Neuronal stem cell (in vitro differentiated cells): ENCODE results near the gene LRMDA.
A peak's percentile ranks its signal among the peaks of the same experiment; 100 is the strongest.

Experiments used
- DNase-seq: peaks from one replicate; pipeline ENCODE4 v3.0.0-alpha.2; 2013; ENCODE audit warnings: low spot score
- H2AFZ ChIP-seq: one replicate; pipeline ENCODE4 v1.6.1; 2013; ENCODE audit warnings: mild to moderate bottlenecking, low read length, inconsistent platforms
- H2AK5ac ChIP-seq: 2 replicates; pipeline ENCODE4 v1.6.1; 2013; ENCODE audit warnings: low read depth, mild to moderate bottlenecking, inconsistent platforms, low read length, moderate library complexity, mixed read lengths
- H2BK120ac ChIP-seq: 2 replicates; pipeline ENCODE4 v1.6.1; 2013; ENCODE audit warnings: low read depth, mild to moderate bottlenecking, inconsistent platforms, low read length, moderate library complexity, mixed read lengths
- H2BK12ac ChIP-seq: one replicate; pipeline ENCODE4 v1.6.1; 2013; ENCODE audit warnings: low read length, inconsistent platforms
- H2BK15ac ChIP-seq: 2 replicates; pipeline ENCODE4 v1.6.1; 2013; ENCODE audit warnings: mild to moderate bottlenecking, low read length, inconsistent platforms, mixed read lengths
- H2BK5ac ChIP-seq: one replicate; pipeline ENCODE4 v1.6.1; 2013; ENCODE audit warnings: inconsistent platforms, mild to moderate bottlenecking, low read length, moderate library complexity
- H3K14ac ChIP-seq: one replicate; pipeline ENCODE4 v1.6.1; 2013; ENCODE audit warnings: low read length, inconsistent platforms
- H3K18ac ChIP-seq: 2 replicates; pipeline ENCODE4 v1.6.1; 2013; ENCODE audit warnings: low read length, inconsistent platforms
- H3K23ac ChIP-seq: 2 replicates; pipeline ENCODE4 v1.6.1; 2013; ENCODE audit warnings: low read depth, mild to moderate bottlenecking, mixed read lengths, low read length, inconsistent platforms; ENCODE audit not compliant: poor library complexity
- H3K27ac ChIP-seq: replicated peaks from 3 replicates; pipeline ENCODE4 v1.5.1; 2013; ENCODE audit warnings: low read length, inconsistent platforms
- H3K27me3 ChIP-seq, 3 experiments: 2 replicates each; pipeline ENCODE4 v1.6.1; 2013; ENCODE audit warnings: low read length in 3 of 3, mild to moderate bottlenecking in 2 of 3, inconsistent platforms in 1 of 3, low read depth in 1 of 3, mixed read lengths in 1 of 3, moderate library complexity in 1 of 3; ENCODE audit not compliant: control insufficient read depth in 3 of 3, insufficient read depth in 3 of 3
- H3K36me3 ChIP-seq, 2 donors: replicated peaks in 1 of 2; 2 replicates each; pipeline ENCODE4 v1.6.1; 2013; ENCODE audit warnings: low read length in 2 of 2; ENCODE audit not compliant: control insufficient read depth in 2 of 2, insufficient read depth in 2 of 2
- H3K4ac ChIP-seq: 2 replicates; pipeline ENCODE4 v1.6.1; 2013; ENCODE audit warnings: inconsistent platforms, mild to moderate bottlenecking, low read length, moderate library complexity
- H3K4me1 ChIP-seq, 2 donors: 1 replicate in 1 of 2; 2 replicates in 1 of 2; pipeline ENCODE4 v1.6.1; 2013; ENCODE audit warnings: low read length in 2 of 2, low read depth in 1 of 2; ENCODE audit not compliant: control insufficient read depth in 2 of 2, insufficient read depth in 1 of 2
- H3K4me2 ChIP-seq: one replicate; pipeline ENCODE4 v1.6.1; 2013; ENCODE audit warnings: mild to moderate bottlenecking, low read length, inconsistent platforms; ENCODE audit not compliant: insufficient read depth, poor library complexity, severe bottlenecking
- H3K4me3 ChIP-seq, 2 donors: 2 replicates each; pipeline ENCODE4 v1.5.1; 2013; ENCODE audit warnings: low read length in 2 of 2, mild to moderate bottlenecking in 2 of 2, inconsistent platforms in 1 of 2, moderate library complexity in 1 of 2
- H3K79me1 ChIP-seq: one replicate; pipeline ENCODE4 v1.6.1; 2013; ENCODE audit warnings: low read depth, mild to moderate bottlenecking, inconsistent platforms, low read length, moderate library complexity
- H3K9ac ChIP-seq: one replicate; pipeline ENCODE4 v1.6.1; 2013; ENCODE audit warnings: mild to moderate bottlenecking, low read depth, low read length, inconsistent platforms; ENCODE audit not compliant: poor library complexity
- H3K9me3 ChIP-seq, 2 donors: replicated peaks in 1 of 2; 2 replicates each; pipeline versions ENCODE3 to v1.6.1; 2013; ENCODE audit warnings: low read length in 2 of 2, mild to moderate bottlenecking in 2 of 2, inconsistent platforms in 1 of 2, low read depth in 1 of 2, mixed read lengths in 1 of 2, moderate library complexity in 1 of 2; ENCODE audit not compliant: control insufficient read depth in 2 of 2, insufficient read depth in 1 of 2
- H4K8ac ChIP-seq: one replicate; pipeline ENCODE4 v1.6.1; 2013; ENCODE audit warnings: low read depth, mild to moderate bottlenecking, inconsistent platforms, low read length, moderate library complexity
- H4K91ac ChIP-seq: one replicate; pipeline ENCODE4 v1.6.1; 2013; ENCODE audit warnings: low read length, low read depth, mild to moderate bottlenecking, inconsistent platforms; ENCODE audit not compliant: poor library complexity
- whole genome bisulfite sequencing, 2 donors: extraction: QIAGEN DNeasy Blood & Tissue Kit; methylation state at CpG; one replicate each; pipeline ENCODE4 v1.1.7; 2013; ENCODE audit warnings: missing lambda C conversion rate in 2 of 2, mixed read lengths in 1 of 2; ENCODE audit not compliant: insufficient read length in 2 of 2, insufficient replicate concordance in 1 of 2; ENCODE audit errors: extremely low coverage in 2 of 2; 5-methylcytosine and 5-hydroxymethylcytosine counted together

Gene LRMDA

GRCh38 chr10:75468612-75469005 is 37.2 kb downstream of the LRMDA start:
- no peak overlapping the region for H2AK5ac ChIP-seq
- H3K4ac ChIP-seq, result no peak overlapping the region
- H3K36me3 ChIP-seq, result no peaks in the 10 kb centered on the region
- no peak overlapping the region for H2BK12ac ChIP-seq
- H3K4me1 ChIP-seq, result peaks cover 2 to 8% of the 10 kb centered on the region in 2 donors
- H3K27me3 ChIP-seq, result no peaks in the 10 kb centered on the region
- H2AFZ ChIP-seq, result no peak overlapping the region
- no peaks in the 10 kb centered on the region for H3K79me1 ChIP-seq
- no peak overlapping the region for H3K27ac ChIP-seq
- H3K4me2 ChIP-seq, result no peak overlapping the region
- no peak for DNase-seq
- no peak overlapping the region for H3K23ac ChIP-seq
- no peak overlapping the region for H4K8ac ChIP-seq
- WGBS, 2 donors, result no CpG with 5 or more reads among the region's 7 CpGs
- H3K4me3 ChIP-seq, result no peak overlapping the region
- H3K9ac ChIP-seq, result no peak overlapping the region
- H3K9me3 ChIP-seq, result peaks cover 0 to 3% of the 10 kb centered on the region in 2 donors
- no peak overlapping the region for H4K91ac ChIP-seq
- no peak overlapping the region for H3K18ac ChIP-seq
- H2BK15ac ChIP-seq, result no peak overlapping the region
- no peak overlapping the region for H2BK5ac ChIP-seq
- H2BK120ac ChIP-seq, result no peak overlapping the region
- H3K14ac ChIP-seq, result no peak overlapping the region

GRCh38 chr10:75469006-75469616 is 37.7 kb downstream of the LRMDA start:
- DNase-seq, result no peak
- Histone ChIP-seq H2BK15ac (no peak overlapping the region), H3K9me3 (peaks cover 0 to 3% of the 10 kb centered on the region in 2 donors), H3K4me1 (peaks cover 2 to 8% of the 10 kb centered on the region in 2 donors), H4K8ac (no peak overlapping the region), H3K79me1 (no peaks in the 10 kb centered on the region), H2BK120ac (no peak overlapping the region), H2AK5ac (peak overlapping the region; percentile 13), H3K36me3 (no peaks in the 10 kb centered on the region), H3K27ac (no peak overlapping the region), H3K23ac (no peak overlapping the region), H4K91ac (no peak overlapping the region), H2BK12ac (no peak overlapping the region), H3K14ac (no peak overlapping the region), H3K4me3 (no peak overlapping the region), H3K4ac (no peak overlapping the region), H2AFZ (no peak overlapping the region), H2BK5ac (no peak overlapping the region), H3K4me2 (no peak overlapping the region), H3K18ac (no peak overlapping the region), H3K9ac (no peak overlapping the region), H3K27me3 (no peaks in the 10 kb centered on the region)
- WGBS, 2 donors, result no CpG with 5 or more reads among the region's 3 CpGs

GRCh38 chr10:75470901-75471300 is 39.5 kb downstream of the LRMDA start:
- Histone ChIP-seq H3K18ac (no peak overlapping the region), H3K9ac (no peak overlapping the region), H3K4me1 (peaks cover 0 to 2% of the 10 kb centered on the region in 2 donors), H3K9me3 (peaks cover 0 to 3% of the 10 kb centered on the region in 2 donors), H2BK12ac (no peak overlapping the region), H4K91ac (no peak overlapping the region), H2AK5ac (no peak overlapping the region), H4K8ac (no peak overlapping the region), H3K4me3 (no peak overlapping the region), H3K36me3 (no peaks in the 10 kb centered on the region), H2BK5ac (no peak overlapping the region), H2BK15ac (no peak overlapping the region), H3K4ac (no peak overlapping the region), H3K4me2 (no peak overlapping the region), H3K79me1 (no peaks in the 10 kb centered on the region), H3K27ac (no peak overlapping the region), H3K23ac (no peak overlapping the region), H2BK120ac (no peak overlapping the region), H3K27me3 (no peaks in the 10 kb centered on the region), H2AFZ (no peak overlapping the region), H3K14ac (no peak overlapping the region)
- no peak for DNase-seq
- WGBS, 2 donors, result no CpG with 5 or more reads among the region's 4 CpGs

GRCh38 chr10:75472685-75473084 is 41.3 kb downstream of the LRMDA start:
- H2AFZ ChIP-seq, result no peak overlapping the region
- no peak overlapping the region for H4K8ac ChIP-seq
- DNase-seq, result no peak
- H3K9me3 ChIP-seq, result peaks cover 0 to 3% of the 10 kb centered on the region in 2 donors
- WGBS, 2 donors, result no CpG with 5 or more reads among the region's 2 CpGs
- no peaks in the 10 kb centered on the region for H3K79me1 ChIP-seq
- H3K36me3 ChIP-seq, result no peaks in the 10 kb centered on the region
- H2BK12ac ChIP-seq, result no peak overlapping the region
- no peak overlapping the region for H3K27ac ChIP-seq
- H3K23ac ChIP-seq, result no peak overlapping the region
- no peak overlapping the region for H3K14ac ChIP-seq
- H3K9ac ChIP-seq, result no peak overlapping the region
- H2BK15ac ChIP-seq, result no peak overlapping the region
- H4K91ac ChIP-seq, result no peak overlapping the region
- H3K4me3 ChIP-seq, result no peak overlapping the region
- H3K27me3 ChIP-seq, result peaks cover 0 to 3% (median 0%) of the 10 kb centered on the region in 3 experiments
- H3K4me2 ChIP-seq, result no peak overlapping the region
- no peak overlapping the region for H2BK120ac ChIP-seq
- H2AK5ac ChIP-seq, result no peak overlapping the region
- no peak overlapping the region for H3K4ac ChIP-seq
- H2BK5ac ChIP-seq, result no peak overlapping the region
- no peak overlapping the region for H3K18ac ChIP-seq
- peaks cover 0 to 2% of the 10 kb centered on the region in 2 donors for H3K4me1 ChIP-seq
